Heart left ventricle (tissue), 16 donors: ENCODE results near the gene HOOK2. TPM values are rescaled to one million over a fixed set of nuclear protein-coding genes. Genes with fewer than 3 reads are reported as not detected.

ENCODE experiments used
- ATAC-seq, 4 donors: fragments of 200-7000 bp; cut with Tn5 transposase; one replicate each; pipeline ENCODE4 v1.9.1; 2020 to 2022; ENCODE audit warnings: moderate library complexity in 4 of 4, mild to moderate bottlenecking in 3 of 4, moderate number of reproducible peaks in 1 of 4
- DNase-seq, 5 donors: peaks; one replicate each; pipeline ENCODE4 v3.0.0-alpha.2; 2020
- H3K27ac ChIP-seq, 12 donors: fragments of 200-600 bp; sonication (generic) in 4 of 12; one replicate each; pipeline versions ENCODE4 v1.5.0 to v1.8.0; 2016 to 2022; ENCODE audit warnings: mild to moderate bottlenecking in 2 of 12
- H3K27me3 ChIP-seq, 9 donors: fragments of 200-600 bp; sonication (generic) in 2 of 9; one replicate each; pipeline versions ENCODE4 v1.5.1 to v1.8.0; 2016 to 2022; ENCODE audit warnings: mild to moderate bottlenecking in 3 of 9
- H3K36me3 ChIP-seq, 9 donors: fragments of 200-600 bp; sonication (generic) in 2 of 9; one replicate each; pipeline versions ENCODE4 v1.5.0 to v1.8.0; 2018 to 2022; ENCODE audit warnings: mild to moderate bottlenecking in 2 of 9
- H3K4me1 ChIP-seq, 12 donors: fragments of 200-600 bp; sonication (generic) in 4 of 12; one replicate each; pipeline versions ENCODE4 v1.5.0 to v1.8.0; 2016 to 2022; ENCODE audit warnings: mild to moderate bottlenecking in 3 of 12
- H3K4me3 ChIP-seq, 12 donors: fragments of 200-600 bp; sonication (generic) in 4 of 12; one replicate each; pipeline versions ENCODE4 v1.5.0 to v1.8.0; 2017 to 2022; ENCODE audit warnings: mild to moderate bottlenecking in 9 of 12, moderate library complexity in 4 of 12
- H3K9me3 ChIP-seq, 12 donors: fragments of 200-600 bp; sonication (generic) in 4 of 12; one replicate each; pipeline versions ENCODE4 v1.5.0 to v1.8.0; 2016 to 2022; ENCODE audit warnings: mild to moderate bottlenecking in 1 of 12
- CTCF ChIP-seq, 12 donors: fragments of 200-600 bp; sonication (generic) in 4 of 12; IDR thresholded peaks; one replicate each; pipeline versions ENCODE4 v1.5.0 to v1.8.0; 2018 to 2022; ENCODE audit warnings: antibody characterized with exemption in 12 of 12, mild to moderate bottlenecking in 5 of 12
- POLR2A ChIP-seq, 2 donors: fragments of 450-650 bp; IDR thresholded peaks; one replicate each; pipeline ENCODE4 v1.6.1; 2017; ENCODE audit warnings: antibody characterized with exemption in 2 of 2, mild to moderate bottlenecking in 2 of 2, moderate library complexity in 2 of 2
- WGBS, 4 donors: extraction: QIAGEN DNeasy Blood & Tissue Kit in 2 of 4; methylation state at CpG; one replicate each; pipeline versions ENCODE4 v1.1.5 to v1.1.7; 2013 to 2018; 5-methylcytosine and 5-hydroxymethylcytosine counted together
- intact Hi-C, 10 donors: fragments of 100-400 bp; cut with DNase I; formaldehyde crosslinking; loops; one replicate each; pipeline versions ENCODE4 v1.11.1 to v1.14.2; 2022
- polyA plus RNA-seq, 2 donors: library from polyadenylated mRNA; stranded (reverse); fragments of 200-250 nt; gene quantifications; one replicate each; pipeline ENCODE4 v1.2.3, GENCODE V29; 2013
- total RNA-seq, 9 donors: library from RNA; depleted of rRNA in 2 of 9; stranded (reverse); fragments of >200 nt in 2 of 9; fragmentation: NEBNext Ultra II Directional in 3 of 9; extraction: Animal tissue kit (Norgen Biotek cat#: 25700) in 3 of 9; gene quantifications; one replicate each; pipeline versions ENCODE4 v1.1.0 to v1.2.4, GENCODE V29; 2016 to 2023
- donor health status: ischemic (EF 13 %, LVEDD 7.1; RV severe dilation, severe dysfunction).
- donor health status: healthy with polysubstance abuse.
- donor health status: DM: no; HTN: yes; CAD: no.
- donor health status: DM: no; HTN: no; CAD: no.
- donor health status: ischemic (EF 25% LVEDD 6.9; RV normal size, moderate dysfunction).
- donor health status: ischemic (EF 25% LVEDD 5.7; RV mildly dilated, moderate dysfunction).
- donor health status: healthy.
- donor health status: DM: yes; HTN: yes; CAD: no.
- donor health status: ischemic (EF 35%, LVEDD 5.7; RV mildly dilated, moderate dysfunction).
- donor health status: nonischemic (EF 11% LVEDD 7.7; RV severe dilation, severe dysfunction).
- donor health status: DM: yes; HTN: yes; CAD: no.
- donor health status: PGD.
- donor health status: ischemic (EF 29% LVEDD 5.4; RV normal size, mild dysfunction).
- donor health status: nonischemic (EF 23%, LVEDD 6.1; RV moderate dilation, normal function).

Gene HOOK2
- total and polyA plus RNA-seq, 11 donors = 29.9 to 90.1 (median 62.6) TPM

DNA sequence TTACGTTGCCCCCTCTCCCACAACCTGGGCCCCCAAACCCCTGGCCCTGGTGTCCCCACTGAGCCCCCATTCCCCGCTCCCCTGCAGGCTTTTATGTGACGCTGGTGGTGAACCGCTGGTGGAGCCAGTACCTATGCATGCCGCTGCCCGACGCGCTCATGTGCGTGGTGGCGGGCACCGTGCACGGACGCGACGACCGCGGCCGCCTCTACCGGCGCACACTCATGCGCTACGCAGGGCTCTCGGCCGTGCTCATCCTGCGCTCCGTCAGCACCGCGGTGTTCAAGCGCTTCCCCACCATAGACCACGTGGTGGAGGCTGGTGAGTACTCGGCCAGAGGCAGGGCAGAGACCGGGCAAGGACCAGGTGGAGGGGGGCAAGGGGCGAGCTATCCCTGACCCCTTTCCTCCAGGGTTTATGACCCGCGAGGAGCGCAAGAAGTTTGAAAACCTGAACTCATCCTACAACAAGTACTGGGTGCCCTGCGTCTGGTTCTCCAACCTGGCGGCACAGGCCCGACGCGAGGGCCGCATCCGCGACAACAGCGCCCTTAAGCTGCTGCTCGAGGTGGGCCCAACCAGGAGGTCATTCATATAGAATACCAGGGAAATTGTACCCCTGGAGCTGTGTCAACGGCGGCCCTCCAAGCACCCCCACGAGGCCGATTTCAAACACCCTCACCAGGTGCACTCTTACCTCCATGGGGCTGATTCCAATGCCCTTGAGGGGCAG is 20.7 kb downstream of the HOOK2 start:
- WGBS, 4 donors = 68 to 77% (median 73%) methylated on average over 47 to 50 of the region's 50 CpGs
- TF ChIP-seq POLR2A (IDR thresholded peaks at IDR 0.05) (no peak), CTCF (IDR thresholded peaks at IDR 0.05) (no peak)
- Histone ChIP-seq H3K4me3 (no peak overlapping the region), H3K27me3 (peaks cover 0 to 13% (median under 1%) of the 10 kb centered on the region in 9 donors), H3K4me1 (peaks cover 0 to 12% (median 9%) of the 10 kb centered on the region in 12 donors), H3K9me3 (no peaks in the 10 kb centered on the region), H3K27ac (no peak overlapping the region), H3K36me3 (no peaks in the 10 kb centered on the region)
- ATAC-seq (no peak), DNase-seq (no peak)
- intact Hi-C loops = loop anchor here in 2 of 10 donors (5.0 kb wide), 2 partner anchors 37 to 93 kb away; no protein-coding TSS in a partner anchor

DNA sequence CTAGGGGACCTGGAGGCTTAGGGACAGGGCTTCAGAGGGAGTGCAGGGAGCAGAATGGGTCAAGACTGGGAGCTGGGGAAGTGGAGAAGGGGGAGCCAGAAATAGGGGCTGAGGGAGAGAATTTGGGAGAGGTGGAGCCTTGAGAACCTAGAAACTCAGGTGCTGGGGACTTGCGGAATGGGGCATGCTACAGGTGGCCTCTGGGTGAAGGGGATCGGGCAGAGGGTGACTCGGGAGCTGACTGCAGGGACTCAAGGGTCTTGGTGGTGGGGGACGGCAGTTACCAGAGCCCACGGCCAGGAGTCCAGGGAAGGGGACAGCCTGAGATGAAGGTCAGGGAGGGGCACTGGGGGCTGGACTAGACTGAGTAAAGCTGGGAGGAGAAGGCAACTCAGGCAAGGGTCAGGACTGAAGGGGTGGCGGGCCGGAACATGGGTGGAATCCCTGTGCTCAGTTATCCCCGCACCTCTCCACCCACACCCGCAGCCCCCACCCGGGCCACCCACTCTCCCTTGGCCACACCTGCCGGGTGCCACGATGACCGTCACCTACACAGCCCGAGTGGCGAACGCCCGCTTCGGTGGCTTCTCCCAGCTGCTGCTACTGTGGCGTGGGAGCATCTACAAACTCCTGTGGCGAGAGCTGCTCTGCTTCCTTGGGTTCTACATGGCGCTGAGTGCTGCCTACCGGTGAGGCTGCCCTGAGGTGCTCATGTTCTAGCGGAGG is 23.1 kb downstream of the HOOK2 start:
- DNase-seq (no peak), ATAC-seq (no peak)
- H3K27me3 ChIP-seq = peaks cover 0 to 13% (median 3%) of the 10 kb centered on the region in 9 donors
- H3K4me1 ChIP-seq = peaks cover 0 to 5% (median 1%) of the 10 kb centered on the region in 12 donors
- H3K36me3 ChIP-seq = peaks cover 0 to 11% (median 9%) of the 10 kb centered on the region in 9 donors
- 77 to 83% (median 81%) methylated on average over 23 of the region's 23 CpGs for WGBS, 4 donors
- no peak overlapping the region for H3K27ac ChIP-seq
- intact Hi-C loops = no loop called here
- H3K4me3 ChIP-seq = no peak overlapping the region
- TF ChIP-seq POLR2A (IDR thresholded peaks at IDR 0.05) (no peak), CTCF (IDR thresholded peaks at IDR 0.05) (no peak)
- peaks cover 0 to 8% (median 0%) of the 10 kb centered on the region in 12 donors for H3K9me3 ChIP-seq

GRCh38 chr19:12751635-12752034 is 23.7 kb downstream of the HOOK2 start, which contains the start of gene BEST2:
Gene BEST2 (plus strand): TSS chr19:12751791. CDS start chr19:12752593, 802 bp downstream.
- intact Hi-C loops = no loop called here
- no peak for TF ChIP-seq CTCF (IDR thresholded peaks at IDR 0.05)
- no peak for TF ChIP-seq POLR2A (IDR thresholded peaks at IDR 0.05)
- H3K4me3 ChIP-seq = no peak within 1 kb of the TSS
- ATAC-seq = no peak
- H3K36me3 ChIP-seq = peaks cover 0 to 17% (median 15%) of the 10 kb centered on the region in 9 donors
- H3K9me3 ChIP-seq = peaks cover 0 to 12% (median 0%) of the 10 kb centered on the region in 12 donors
- WGBS, 4 donors = 49 to 57% (median 54%) methylated on average over 14 of the region's 14 CpGs
- no peak for DNase-seq
- H3K4me1 ChIP-seq = no peaks in the 10 kb centered on the region
- H3K27me3 ChIP-seq = peaks cover 0 to 13% (median 3%) of the 10 kb centered on the region in 9 donors
- H3K27ac ChIP-seq = no peak within 1 kb of the TSS

- H3K4me3 ChIP-seq = no peak overlapping the region
- intact Hi-C loops = no loop called here
- no peak for ATAC-seq
- peaks cover 0 to 25% (median 23%) of the 10 kb centered on the region in 9 donors for H3K36me3 ChIP-seq
- no peak for DNase-seq
- H3K4me1 ChIP-seq = no peaks in the 10 kb centered on the region
- TF ChIP-seq POLR2A (IDR thresholded peaks at IDR 0.05) (no peak), CTCF (IDR thresholded peaks at IDR 0.05) (no peak)
- peaks cover 0 to 12% (median 0%) of the 10 kb centered on the region in 12 donors for H3K9me3 ChIP-seq
- peaks cover 0 to 13% (median 3%) of the 10 kb centered on the region in 9 donors for H3K27me3 ChIP-seq
- H3K27ac ChIP-seq = no peak overlapping the region
- WGBS, 4 donors = 65 to 74% (median 69%) methylated on average over 9 of the region's 9 CpGs
Observed at GRCh38 chr19:12750851-12751250, 24.5 kb downstream of the HOOK2 start.
